NT2/D1 (cell line): ENCODE measurements around the gene VPS8.

Experiments
- SUZ12 ChIP-seq: IDR thresholded peaks from 2 replicates; pipeline ENCODE4 v1.6.1; 2011; ENCODE audit not compliant: insufficient read length, insufficient read depth; ENCODE audit errors: extremely low read depth
- ZNF274 ChIP-seq: IDR thresholded peaks from 2 replicates; pipeline ENCODE4 v1.6.1; 2011; ENCODE audit warnings: mild to moderate bottlenecking, low read depth, low read length

DNA sequence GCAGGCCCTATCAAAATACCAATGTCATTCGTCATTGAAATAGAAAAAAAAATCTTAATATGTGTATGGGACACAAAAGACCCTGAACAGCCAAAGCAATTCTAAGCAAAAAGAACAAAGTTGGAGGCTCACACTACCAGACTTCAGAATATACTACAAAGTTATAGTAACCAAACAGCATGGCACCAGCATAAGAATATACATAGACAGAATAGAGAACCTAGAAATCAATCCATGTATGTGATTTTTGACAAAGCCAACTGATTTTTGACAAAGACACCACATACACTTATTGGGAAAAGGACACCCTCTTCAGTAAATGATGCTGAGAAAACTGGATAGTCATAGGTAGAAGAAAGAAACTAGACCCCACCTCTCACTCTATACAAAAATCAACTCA lies 245.9 kb downstream of the VPS8 start:
- no peak for TF ChIP-seq ZNF274
- TF ChIP-seq SUZ12: no peak
